ENCODE data around the gene BMP5. TPM values are rescaled to one million over a fixed set of nuclear protein-coding genes. Genes with fewer than 3 reads are reported as not detected.

BMP5 gene
- total and polyA plus RNA-seq, 9 of the 15 experiments (the other 6 are each of a cell fraction or from before 2014, with no cell fraction given): not detected

GRCh38 chr6:55802259-55802658 lies 73.1 kb downstream of the BMP5 start:
- H3K27ac ChIP-seq (ENCODE audit: extremely low read depth, low read depth, low read length): no peak overlapping the region
- FAIRE-seq: no peak
- POLR2A ChIA-PET: no interaction called here
- no peak for TF ChIP-seq ZNF253 (CRISPR knock-in tag; conservative IDR thresholded peaks at IDR 0.05)
- TF ChIP-seq PHF21A (IDR thresholded peaks at IDR 0.05; ENCODE audit: borderline replicate concordance, low read depth): no peak
- TF ChIP-seq FUS (optimal IDR thresholded peaks at IDR 0.05; ENCODE audit: low read depth, low read length): no peak
- TF ChIP-seq MNT (conservative IDR thresholded peaks at IDR 0.05): no peak
- no peak for TF ChIP-seq ZBED1 (IDR thresholded peaks at IDR 0.05)
- TF ChIP-seq ARID3B (CRISPR knock-in tag; IDR thresholded peaks at IDR 0.05; ENCODE audit: borderline replicate concordance): no peak
- no peak for TF ChIP-seq MXI1 (IDR thresholded peaks at IDR 0.05; ENCODE audit: low read depth, low read length)
- no peak for TF ChIP-seq GTF3C2 (IDR thresholded peaks at IDR 0.05; ENCODE audit: borderline replicate concordance, extremely low read depth, insufficient read length)
- no peak for TF ChIP-seq HDAC2 (IDR thresholded peaks at IDR 0.05)
- TF ChIP-seq PRPF4 (IDR thresholded peaks at IDR 0.05; ENCODE audit: insufficient read depth, low read depth, low read length, poor library complexity, severe bottlenecking): no peak
- no peak for TF ChIP-seq HIVEP1 (CRISPR knock-in tag; IDR thresholded peaks at IDR 0.05)
- TF ChIP-seq CC2D1A (IDR thresholded peaks at IDR 0.05): no peak
- no peak for TF ChIP-seq CXXC5 (CRISPR knock-in tag; IDR thresholded peaks at IDR 0.05)
- TF ChIP-seq RUNX1 (IDR thresholded peaks at IDR 0.05; ENCODE audit: low read depth): no peak
- TF ChIP-seq ZBTB1 (CRISPR knock-in tag; IDR thresholded peaks at IDR 0.05; ENCODE audit: borderline replicate concordance, low read depth): no peak
- TF ChIP-seq HDAC3 (IDR thresholded peaks at IDR 0.05; ENCODE audit: borderline replicate concordance, partially characterized antibody): no peak
- TF ChIP-seq ZNF398 (CRISPR knock-in tag; IDR thresholded peaks at IDR 0.05): no peak

More at GRCh38 chr6:55802259-55802658, 73.1 kb downstream of the BMP5 start:
- no peaks in the 10 kb centered on the region for H3K36me3 ChIP-seq (ENCODE audit: control insufficient read depth, insufficient read depth, low read length)
- no TSS peak for BruUV-seq (replicated peaks)
- 1% methylated on average over 4 of the region's 4 CpGs for WGBS (ENCODE audit: insufficient coverage, low coverage, missing lambda C conversion rate)
- ATAC-seq (no peak), DNase-seq (ENCODE audit: extremely low read depth in 1 of 4, low spot score in 3 of 4) (no peak)
- H2AFZ ChIP-seq (ENCODE audit: low read depth, low read length): no peak overlapping the region
- H3K4me2 ChIP-seq (ENCODE audit: insufficient read depth, low read length): no peak overlapping the region
- in situ Hi-C loops (cut with MboI) (no loop called here), intact Hi-C loops (cut with micrococcal nuclease) (no loop called here)
- no peaks in the 10 kb centered on the region for H3K27me3 ChIP-seq (ENCODE audit: control insufficient read depth in 2 of 2, insufficient read depth in 2 of 2, low read length in 2 of 2)
- no peaks in the 10 kb centered on the region for H4K20me1 ChIP-seq (replicated peaks; ENCODE audit: control insufficient read depth, insufficient read depth, low read length)
- CTCF ChIA-PET (ENCODE audit: low intra/inter-chr PET ratio): no interaction called here
- no peaks in the 10 kb centered on the region for H3K79me2 ChIP-seq (ENCODE audit: control insufficient read depth, insufficient read depth, low read length)
- H3K4me1 ChIP-seq (replicated peaks in 1 of 2; ENCODE audit: control insufficient read depth in 2 of 2, insufficient read depth in 2 of 2, low read length in 2 of 2): no peaks in the 10 kb centered on the region
- H3K9ac ChIP-seq (ENCODE audit: insufficient read depth in 1 of 2, low read depth in 2 of 2, low read length in 2 of 2): no peak overlapping the region
- no peak overlapping the region for H3K4me3 ChIP-seq
- no peaks in the 10 kb centered on the region for H3K9me3 ChIP-seq (replicated peaks; ENCODE audit: control insufficient read depth, insufficient read depth, low read depth, low read length)
- H3K9me1 ChIP-seq (ENCODE audit: control insufficient read depth, insufficient read depth, low read length): no peaks in the 10 kb centered on the region

Data from K562 (cell line).